ENCODE data around the gene NDUFAF7.

- no peak for TF ChIP-seq CTCF (IDR thresholded peaks at IDR 0.05)
- no peak for TF ChIP-seq POLR2A (IDR thresholded peaks at IDR 0.05)
Measured at GRCh38 chr2:37201208-37201607, 30.2 kb upstream of the NDUFAF7 start.
